RWPE2 (cell line): ENCODE measurements around the gene TP53TG5.

Experiments
- ATAC-seq: fragments of 200-7000 bp; cut with Tn5 transposase; 3 replicates; pipeline ENCODE4 v1.9.1; 2021; ENCODE audit warnings: low read depth
- DNase-seq: peaks from one replicate; pipeline ENCODE4 v3.0.0-alpha.2; 2020; ENCODE audit warnings: low spot score
- H3K27ac ChIP-seq: fragments of 450-650 bp; 2 replicates; pipeline ENCODE4 v1.5.1; 2017; ENCODE audit warnings: mild to moderate bottlenecking; ENCODE audit not compliant: poor library complexity, severe bottlenecking
- H3K27me3 ChIP-seq: fragments of 250-450 bp; sonication (Bioruptor Pico); 2 replicates; pipeline ENCODE4 v1.5.1; 2021; ENCODE audit warnings: mild to moderate bottlenecking, moderate library complexity; ENCODE audit not compliant: insufficient read depth, poor library complexity, severe bottlenecking
- H3K36me3 ChIP-seq: fragments of 250-450 bp; sonication (Bioruptor Pico); 2 replicates; pipeline ENCODE4 v1.5.1; 2020; ENCODE audit warnings: low read depth, mild to moderate bottlenecking, moderate library complexity
- H3K4me1 ChIP-seq: fragments of 250-450 bp; sonication (Bioruptor Pico); 2 replicates; pipeline ENCODE4 v1.5.1; 2021; ENCODE audit warnings: mild to moderate bottlenecking, moderate library complexity; ENCODE audit not compliant: insufficient read depth, poor library complexity, severe bottlenecking
- H3K4me3 ChIP-seq: fragments of 250-450 bp; sonication (Bioruptor Pico); 2 replicates; pipeline ENCODE4 v1.5.1; 2021; ENCODE audit warnings: mild to moderate bottlenecking, moderate library complexity; ENCODE audit not compliant: severe bottlenecking
- H3K9me3 ChIP-seq: fragments of 250-450 bp; sonication (Bioruptor Pico); 2 replicates; pipeline ENCODE4 v1.5.1; 2021; ENCODE audit warnings: mild to moderate bottlenecking, moderate library complexity; ENCODE audit not compliant: severe bottlenecking
- TF ChIP-seq, protein P1 (sequence below): fragments of 450-650 bp; IDR thresholded peaks from one replicate; pipeline ENCODE4 v1.5.1; 2017; ENCODE audit warnings: mild to moderate bottlenecking, moderate library complexity; ENCODE audit not compliant: poor library complexity, severe bottlenecking

Gene TP53TG5

DNA sequence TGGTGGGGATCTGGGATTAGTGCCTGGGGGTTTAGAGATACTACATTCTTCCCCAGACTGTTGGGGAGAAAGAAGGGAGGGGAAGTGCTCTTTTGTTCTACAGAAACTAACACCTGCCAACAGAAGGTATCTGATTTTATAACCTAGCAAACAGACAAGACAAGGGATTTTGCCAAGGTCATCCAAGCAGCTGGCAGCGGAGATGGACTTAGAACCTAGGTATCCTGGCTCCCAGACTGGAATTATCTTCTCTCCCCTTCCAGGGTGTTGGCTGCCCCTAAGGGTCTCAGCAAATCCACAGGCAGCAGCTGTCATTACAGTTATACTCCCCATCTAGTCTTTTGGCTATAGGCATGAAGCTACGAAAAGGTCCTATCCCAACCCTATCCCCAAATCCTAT is 38.3 kb downstream of the TP53TG5 start:
- H3K4me3 ChIP-seq = no peak overlapping the region
- H3K27ac ChIP-seq = peak overlapping the region; percentile 99
- no peak for ATAC-seq
- H3K27me3 ChIP-seq = no peaks in the 10 kb centered on the region
- peaks cover 88% of the 10 kb centered on the region for H3K4me1 ChIP-seq
- no peak for DNase-seq
- no peaks in the 10 kb centered on the region for H3K9me3 ChIP-seq
- H3K36me3 ChIP-seq = peaks cover 91% of the 10 kb centered on the region
- TF ChIP-seq, protein P1, sequence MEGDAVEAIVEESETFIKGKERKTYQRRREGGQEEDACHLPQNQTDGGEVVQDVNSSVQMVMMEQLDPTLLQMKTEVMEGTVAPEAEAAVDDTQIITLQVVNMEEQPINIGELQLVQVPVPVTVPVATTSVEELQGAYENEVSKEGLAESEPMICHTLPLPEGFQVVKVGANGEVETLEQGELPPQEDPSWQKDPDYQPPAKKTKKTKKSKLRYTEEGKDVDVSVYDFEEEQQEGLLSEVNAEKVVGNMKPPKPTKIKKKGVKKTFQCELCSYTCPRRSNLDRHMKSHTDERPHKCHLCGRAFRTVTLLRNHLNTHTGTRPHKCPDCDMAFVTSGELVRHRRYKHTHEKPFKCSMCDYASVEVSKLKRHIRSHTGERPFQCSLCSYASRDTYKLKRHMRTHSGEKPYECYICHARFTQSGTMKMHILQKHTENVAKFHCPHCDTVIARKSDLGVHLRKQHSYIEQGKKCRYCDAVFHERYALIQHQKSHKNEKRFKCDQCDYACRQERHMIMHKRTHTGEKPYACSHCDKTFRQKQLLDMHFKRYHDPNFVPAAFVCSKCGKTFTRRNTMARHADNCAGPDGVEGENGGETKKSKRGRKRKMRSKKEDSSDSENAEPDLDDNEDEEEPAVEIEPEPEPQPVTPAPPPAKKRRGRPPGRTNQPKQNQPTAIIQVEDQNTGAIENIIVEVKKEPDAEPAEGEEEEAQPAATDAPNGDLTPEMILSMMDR = no peak

DNA sequence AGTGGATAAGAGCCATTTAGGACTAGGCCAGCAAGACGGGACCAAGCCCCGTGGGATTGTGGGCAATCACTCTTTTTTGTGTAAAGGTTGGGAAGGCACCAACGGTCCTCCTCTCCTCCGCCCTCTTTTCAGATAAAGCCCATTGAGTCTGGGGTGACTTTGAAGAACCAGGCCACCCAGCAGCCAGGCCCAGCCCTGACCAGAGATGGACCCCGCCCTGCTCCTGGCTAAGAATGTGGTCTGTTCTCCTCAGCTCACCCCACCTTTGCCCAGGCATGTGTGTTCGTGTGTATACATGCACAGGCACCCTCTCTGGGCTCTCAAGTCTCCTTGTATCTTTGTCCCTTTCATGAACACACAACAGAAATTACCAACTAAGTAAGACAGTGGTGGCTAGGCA is 39.0 kb downstream of the TP53TG5 start:
- peaks cover 81% of the 10 kb centered on the region for H3K4me1 ChIP-seq
- H3K27ac ChIP-seq = peak overlapping the region; percentile 99
- peaks cover 91% of the 10 kb centered on the region for H3K36me3 ChIP-seq
- ATAC-seq = peak; percentile 9; the same call in 2 of the 3 replicates
- H3K9me3 ChIP-seq = no peaks in the 10 kb centered on the region
- TF ChIP-seq, protein P1 = no peak
- no peaks in the 10 kb centered on the region for H3K27me3 ChIP-seq
- peak; percentile 97 for DNase-seq
- H3K4me3 ChIP-seq = no peak overlapping the region

DNA sequence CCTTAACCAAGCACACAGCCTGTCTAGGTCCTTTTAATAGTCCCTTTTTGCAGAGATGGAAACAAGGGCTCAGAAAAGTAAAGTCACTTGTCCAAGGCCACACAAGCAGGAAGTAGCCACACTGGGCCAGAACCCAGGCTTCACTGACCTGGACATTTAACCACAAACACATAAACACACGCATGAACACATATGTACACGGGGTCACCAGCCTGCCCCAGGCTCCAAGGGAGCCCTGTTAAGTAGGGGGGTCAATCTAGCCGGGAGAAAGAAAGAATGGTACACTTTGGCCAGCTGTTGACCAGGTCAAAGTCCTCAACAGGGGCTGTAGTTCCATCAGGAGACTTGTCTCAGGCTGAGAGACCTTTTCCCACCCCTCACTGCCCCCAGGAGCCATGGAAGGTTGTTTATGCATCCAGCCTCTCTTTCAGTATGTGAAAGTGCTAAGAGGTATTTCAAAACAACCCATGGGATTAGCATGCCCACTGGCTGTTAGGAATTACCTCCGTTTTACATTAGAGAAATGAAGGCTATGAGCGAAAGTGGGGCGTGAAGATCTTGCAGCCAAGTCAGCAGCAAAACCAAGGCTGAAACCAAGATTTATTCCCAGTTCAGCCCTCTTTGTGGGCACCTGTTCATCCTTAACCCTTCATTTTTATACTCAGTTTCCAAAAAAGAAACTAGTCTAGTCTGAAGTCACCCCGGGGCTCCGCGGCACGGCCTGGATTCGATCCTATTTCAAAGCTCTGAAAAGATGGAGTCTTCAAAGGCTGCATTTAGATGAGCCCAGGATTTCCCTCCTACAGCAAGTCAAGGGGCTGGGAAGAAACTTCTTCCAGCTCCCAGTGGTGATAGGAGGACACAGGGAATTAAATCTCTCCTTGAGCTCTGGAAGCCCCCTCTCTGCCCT is 39.7 kb downstream of the TP53TG5 start:
- H3K36me3 ChIP-seq = peaks cover 91% of the 10 kb centered on the region
- peak overlapping the region; percentile 99 for H3K27ac ChIP-seq
- H3K4me1 ChIP-seq = peaks cover 74% of the 10 kb centered on the region
- no peaks in the 10 kb centered on the region for H3K9me3 ChIP-seq
- TF ChIP-seq, protein P1 = no peak
- H3K4me3 ChIP-seq = no peak overlapping the region
- DNase-seq = no peak
- no peaks in the 10 kb centered on the region for H3K27me3 ChIP-seq
- no peak for ATAC-seq

DNA sequence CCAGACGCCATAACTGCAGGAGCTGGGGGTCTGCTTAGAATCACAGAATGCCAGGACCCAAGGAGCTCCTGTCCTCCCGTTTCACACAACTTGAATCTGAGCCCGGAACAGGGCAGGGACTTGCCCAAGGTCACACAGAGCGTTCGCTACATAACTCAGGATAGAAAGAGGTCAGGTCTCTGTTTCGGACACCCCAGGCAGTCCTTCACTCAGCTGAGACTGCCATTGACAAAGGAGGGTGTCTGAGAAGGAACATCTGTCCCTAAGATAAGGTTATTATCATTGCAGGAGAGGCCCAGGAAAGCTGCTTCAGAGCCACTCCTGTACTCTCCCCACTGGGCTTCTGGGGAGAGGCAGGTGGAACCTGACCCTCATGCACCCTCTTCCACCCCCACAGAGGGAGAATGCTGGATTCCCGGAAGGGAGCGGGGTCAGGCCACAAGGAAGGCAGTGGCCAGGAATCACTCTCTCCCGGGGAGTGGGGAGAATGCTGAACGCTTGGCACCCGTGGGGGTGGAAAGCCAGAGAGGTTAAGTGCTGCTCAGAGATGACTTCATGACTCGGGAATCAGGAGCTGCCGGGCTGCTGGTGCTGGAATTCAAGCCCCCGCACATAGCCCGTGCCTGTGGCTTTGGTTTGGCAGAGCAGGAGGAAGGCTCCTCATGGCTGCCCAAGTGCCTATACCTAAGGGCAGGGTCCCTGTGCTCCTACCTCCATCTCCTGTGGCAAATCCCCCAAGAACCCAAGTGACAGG is 40.6 kb downstream of the TP53TG5 start:
- Histone ChIP-seq H3K9me3 (no peaks in the 10 kb centered on the region), H3K27me3 (no peaks in the 10 kb centered on the region), H3K27ac (peak overlapping the region; percentile 99), H3K4me3 (no peak overlapping the region), H3K4me1 (peaks cover 66% of the 10 kb centered on the region), H3K36me3 (peaks cover 91% of the 10 kb centered on the region)
- TF ChIP-seq, protein P1 = no peak
- ATAC-seq = peak; percentile 57
- peak; percentile 98 for DNase-seq
